Stimulated activated naive B cell treated with anti-CD40 and anti-IgM and Interleukin-4, amounts not matched to agents 10 μg/mL and 1 μg/mL and 100 μg/mL, for 72 hours (primary cell): ENCODE data around the gene SNORC.
"Not testable (repeated sequence)": the region's sequence is repeated elsewhere in the genome, so short reads cannot be mapped to it uniquely, and the experiment has no call there.

Experiments used
- ATAC-seq, 2 donors: fragments of 150-1000 bp; cut with Tn5 transposase; replicated peaks; 2 replicates each; pipeline ENCODE4 v1.10.0; 2021; ENCODE audit warnings: moderate library complexity in 1 of 2
- DNase-seq: peaks from one replicate; pipeline ENCODE4 v3.0.0; 2021
- H3K27ac Mint-ChIP-seq: one replicate; pipeline ENCODE4 v1.8.0; 2022; ENCODE audit warnings: mild to moderate bottlenecking, mixed read lengths
- H3K27me3 Mint-ChIP-seq, 2 donors: one replicate each; pipeline ENCODE4 v1.8.0; 2022; ENCODE audit warnings: mixed read lengths in 2 of 2
- H3K36me3 Mint-ChIP-seq, 2 donors: one replicate each; pipeline ENCODE4 v1.8.0; 2022; ENCODE audit warnings: mixed read lengths in 2 of 2, mild to moderate bottlenecking in 1 of 2
- H3K4me1 Mint-ChIP-seq, 2 donors: one replicate each; pipeline ENCODE4 v1.8.0; 2022; ENCODE audit warnings: mixed read lengths in 2 of 2, mild to moderate bottlenecking in 1 of 2
- H3K4me3 Mint-ChIP-seq, 2 donors: one replicate each; pipeline ENCODE4 v1.8.0; 2022; ENCODE audit warnings: mild to moderate bottlenecking in 2 of 2, mixed read lengths in 2 of 2, moderate library complexity in 1 of 2
- H3K9me3 Mint-ChIP-seq, 2 donors: one replicate each; pipeline ENCODE4 v1.8.0; 2022; ENCODE audit warnings: mixed read lengths in 2 of 2, mild to moderate bottlenecking in 1 of 2

Gene SNORC

DNA sequence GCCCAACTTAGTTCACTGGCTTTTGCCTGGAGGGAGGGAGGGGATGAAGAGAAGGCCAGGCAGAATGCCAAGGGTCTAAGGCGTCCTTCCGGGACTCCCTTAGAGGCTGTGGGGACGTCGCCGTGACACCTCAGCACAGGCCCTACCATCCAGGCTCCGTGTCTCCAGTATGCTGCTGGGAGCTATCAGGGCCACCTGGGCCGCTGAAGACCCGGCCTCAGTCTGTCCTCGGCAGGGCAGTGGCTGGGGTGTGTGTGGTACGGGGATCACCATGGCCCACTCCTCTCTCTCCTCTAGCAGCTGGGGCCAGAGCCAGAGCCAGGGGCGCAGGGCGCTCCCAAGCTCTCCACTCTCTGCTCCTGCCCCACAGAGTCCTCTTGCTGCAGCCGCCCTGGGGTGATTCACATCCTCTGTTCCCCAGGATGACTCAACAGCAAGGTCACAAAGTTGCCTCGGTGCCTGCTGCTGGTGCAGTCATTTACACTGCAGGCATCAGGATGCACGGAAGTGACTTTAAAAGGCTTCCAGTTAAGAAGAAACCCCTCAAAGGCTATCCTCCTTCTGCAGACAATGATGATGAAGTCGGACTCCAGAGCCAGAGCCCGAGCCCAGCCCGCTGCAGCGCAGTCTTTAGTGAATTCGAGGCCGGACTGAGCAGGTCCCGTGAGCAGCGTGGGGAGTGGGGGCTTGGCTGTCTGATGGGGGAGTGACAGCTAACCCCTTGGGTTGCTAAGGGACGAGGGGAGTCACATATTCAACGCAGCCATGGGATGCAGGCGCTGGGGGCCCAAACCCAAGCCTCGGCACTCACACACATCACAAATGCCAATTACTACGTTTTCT lies 31.9 kb downstream of the SNORC start:
- no peak overlapping the region for H3K27ac Mint-ChIP-seq
- DNase-seq: no peak
- peaks cover 0 to 4% of the 10 kb centered on the region in 2 donors for H3K4me1 Mint-ChIP-seq
- no peaks in the 10 kb centered on the region for H3K36me3 Mint-ChIP-seq
- no peaks in the 10 kb centered on the region for H3K9me3 Mint-ChIP-seq
- no peak overlapping the region for H3K4me3 Mint-ChIP-seq
- ATAC-seq: no peak
- peaks cover 0 to 4% of the 10 kb centered on the region in 2 donors for H3K27me3 Mint-ChIP-seq

- Mint-ChIP-seq H3K9me3 (no peaks in the 10 kb centered on the region), H3K4me3 (no peak overlapping the region), H3K4me1 (no peaks in the 10 kb centered on the region), H3K36me3 (no peaks in the 10 kb centered on the region), H3K27ac (no peak overlapping the region), H3K27me3 (peaks cover 0 to 4% of the 10 kb centered on the region in 2 donors)
- DNase-seq (no peak), ATAC-seq (no peak)
Measured at GRCh38 chr2:232903989-232904388, 33.9 kb downstream of the SNORC start.

DNA sequence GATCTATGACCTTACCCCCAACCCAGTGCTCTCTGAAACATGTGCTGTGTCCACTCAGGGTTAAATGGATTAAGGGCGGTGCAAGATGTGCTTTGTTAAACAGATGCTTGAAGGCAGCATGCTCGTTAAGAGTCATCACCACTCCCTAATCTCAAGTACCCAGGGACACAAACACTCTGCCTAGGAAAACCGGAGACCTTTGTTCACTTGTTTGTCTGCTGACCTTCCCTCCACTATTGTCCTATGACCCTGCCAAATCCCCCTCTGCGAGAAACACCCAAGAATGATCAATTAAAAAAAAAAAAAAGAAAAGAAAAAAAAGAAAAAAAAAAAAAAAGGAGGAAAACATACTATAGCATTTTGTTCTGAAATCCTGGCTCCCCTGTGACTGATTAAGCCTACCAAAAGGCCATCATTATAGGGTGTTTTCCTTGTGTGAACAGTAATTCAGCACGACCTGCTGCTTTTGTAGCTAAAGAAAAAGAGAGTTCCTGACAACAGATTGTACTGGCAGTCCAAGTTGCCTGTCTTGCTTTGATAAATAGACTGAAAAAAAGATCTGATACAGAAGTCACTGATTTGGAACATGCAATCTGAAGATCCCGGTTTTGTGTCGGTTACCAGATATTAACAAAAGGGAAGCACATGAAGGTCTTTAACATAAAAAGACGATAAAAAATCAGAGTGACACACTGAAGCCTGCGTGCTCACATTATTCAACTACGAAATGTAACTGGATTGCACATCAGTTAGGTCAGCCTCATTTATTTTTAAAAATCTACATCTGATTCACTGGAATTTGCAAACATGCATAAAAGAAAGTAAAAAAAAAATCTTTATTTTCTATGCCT lies 37.0 kb downstream of the SNORC start:
- H3K27me3 Mint-ChIP-seq: peaks cover 5 to 17% of the 10 kb centered on the region in 2 donors
- H3K9me3 Mint-ChIP-seq: peaks cover 9 to 11% of the 10 kb centered on the region in 2 donors
- not testable (repeated sequence) for H3K4me1 Mint-ChIP-seq, H3K4me3 Mint-ChIP-seq, H3K36me3 Mint-ChIP-seq, DNase-seq, ATAC-seq, H3K27ac Mint-ChIP-seq

DNA sequence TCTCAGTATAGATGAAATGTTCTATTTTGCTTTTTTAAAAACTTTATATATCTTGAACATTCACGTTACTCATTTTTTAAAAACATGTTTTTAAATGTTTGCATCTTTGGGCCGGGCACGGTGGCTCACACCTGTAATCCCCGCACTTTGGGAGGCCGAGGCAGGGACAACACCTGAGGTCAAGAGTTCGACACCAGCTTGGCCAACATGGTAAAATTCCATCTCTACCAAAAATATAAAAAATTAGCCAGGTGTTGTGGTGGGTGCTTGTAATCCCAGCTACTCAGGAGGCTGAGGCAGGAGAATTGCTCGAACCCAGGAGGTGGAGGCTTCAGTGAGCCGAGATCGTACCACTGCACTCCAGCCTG lies 37.6 kb downstream of the SNORC start:
- peaks cover 5 to 15% of the 10 kb centered on the region in 2 donors for H3K27me3 Mint-ChIP-seq
- not testable (repeated sequence) for H3K36me3 Mint-ChIP-seq, H3K27ac Mint-ChIP-seq, H3K4me1 Mint-ChIP-seq, ATAC-seq, DNase-seq, H3K4me3 Mint-ChIP-seq
- H3K9me3 Mint-ChIP-seq: peaks cover 9 to 11% of the 10 kb centered on the region in 2 donors

DNA sequence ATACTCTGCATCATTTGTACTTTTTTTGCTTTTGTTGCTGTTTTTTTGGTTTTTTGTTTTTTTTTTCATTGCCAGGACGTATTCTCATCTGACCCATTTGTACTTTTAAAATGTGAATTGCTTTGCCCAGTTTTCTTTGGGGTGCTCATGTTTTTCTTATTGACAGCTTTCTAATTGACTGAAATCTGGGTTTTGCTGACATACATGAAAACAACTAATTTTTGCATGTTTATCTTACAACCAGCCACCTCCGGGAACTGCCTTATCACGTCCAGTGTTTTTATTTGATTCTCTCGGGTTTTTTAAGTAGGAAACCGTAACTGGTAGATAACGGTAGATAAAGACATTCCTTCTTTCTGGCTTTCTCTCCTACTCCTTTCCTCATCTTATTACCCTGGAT lies 38.6 kb downstream of the SNORC start:
- Mint-ChIP-seq H3K27me3 (peaks cover 10 to 23% of the 10 kb centered on the region in 2 donors), H3K36me3 (peaks cover 3 to 6% of the 10 kb centered on the region in 2 donors)
- no peak for DNase-seq

GRCh38 chr2:232910376-232910775 lies 40.3 kb downstream of the SNORC start:
- Mint-ChIP-seq H3K36me3 (peaks cover 3 to 6% of the 10 kb centered on the region in 2 donors), H3K4me1 (no peaks in the 10 kb centered on the region), H3K27me3 (peaks cover 15 to 28% of the 10 kb centered on the region in 2 donors), H3K9me3 (peaks cover 9 to 13% of the 10 kb centered on the region in 2 donors), H3K27ac (no peak overlapping the region), H3K4me3 (no peak overlapping the region)
- ATAC-seq (no peak), DNase-seq (no peak)

More for the DNA sequence above, 38.6 kb downstream of the SNORC start:
- H3K4me3 Mint-ChIP-seq: no peak overlapping the region
- no peak overlapping the region for H3K27ac Mint-ChIP-seq
- H3K4me1 Mint-ChIP-seq: no peaks in the 10 kb centered on the region
- ATAC-seq: no peak
- peaks cover 9 to 13% of the 10 kb centered on the region in 2 donors for H3K9me3 Mint-ChIP-seq

GRCh38 chr2:232911712-232912277 lies 41.7 kb downstream of the SNORC start:
- no peak for DNase-seq
- no peak for ATAC-seq
- peaks cover 9 to 13% of the 10 kb centered on the region in 2 donors for H3K9me3 Mint-ChIP-seq
- H3K27me3 Mint-ChIP-seq: peaks cover 18 to 32% of the 10 kb centered on the region in 2 donors
- no peaks in the 10 kb centered on the region for H3K4me1 Mint-ChIP-seq
- no peak overlapping the region for H3K4me3 Mint-ChIP-seq
- no peak overlapping the region for H3K27ac Mint-ChIP-seq
- peaks cover 3 to 6% of the 10 kb centered on the region in 2 donors for H3K36me3 Mint-ChIP-seq

DNA sequence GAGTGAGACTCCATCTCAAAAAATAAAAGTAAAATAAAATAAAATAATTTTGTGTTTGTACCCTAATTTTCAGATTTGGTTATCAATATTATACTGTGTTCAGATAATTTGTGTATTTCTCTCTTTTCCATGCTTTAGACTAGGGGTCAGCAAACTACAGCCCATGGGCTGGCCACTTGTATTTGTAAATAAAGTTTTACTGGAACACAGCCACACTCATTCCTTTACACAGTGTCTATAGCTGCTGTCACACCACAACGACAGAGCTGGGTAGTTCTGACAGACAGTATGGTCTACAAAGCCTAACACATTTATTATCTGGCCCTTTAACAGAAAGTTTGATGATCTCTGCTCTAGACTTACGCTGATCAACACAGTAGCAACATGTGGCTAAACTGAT lies 43.8 kb downstream of the SNORC start:
- Mint-ChIP-seq H3K27ac (no peak overlapping the region), H3K4me1 (no peaks in the 10 kb centered on the region), H3K9me3 (peaks cover 9 to 13% of the 10 kb centered on the region in 2 donors), H3K27me3 (peaks cover 22 to 44% of the 10 kb centered on the region in 2 donors), H3K4me3 (no peak overlapping the region), H3K36me3 (peaks cover 3 to 6% of the 10 kb centered on the region in 2 donors)
- DNase-seq (no peak), ATAC-seq (no peak)

- H3K4me3 Mint-ChIP-seq: no peak overlapping the region
- no peak overlapping the region for H3K27ac Mint-ChIP-seq
- peaks cover 43 to 64% of the 10 kb centered on the region in 2 donors for H3K27me3 Mint-ChIP-seq
- H3K36me3 Mint-ChIP-seq: no peaks in the 10 kb centered on the region
- no peaks in the 10 kb centered on the region for H3K4me1 Mint-ChIP-seq
- H3K9me3 Mint-ChIP-seq: no peaks in the 10 kb centered on the region
- DNase-seq (no peak), ATAC-seq (no peak)
Measured at GRCh38 chr2:232919141-232919540, 49.1 kb downstream of the SNORC start.

DNA sequence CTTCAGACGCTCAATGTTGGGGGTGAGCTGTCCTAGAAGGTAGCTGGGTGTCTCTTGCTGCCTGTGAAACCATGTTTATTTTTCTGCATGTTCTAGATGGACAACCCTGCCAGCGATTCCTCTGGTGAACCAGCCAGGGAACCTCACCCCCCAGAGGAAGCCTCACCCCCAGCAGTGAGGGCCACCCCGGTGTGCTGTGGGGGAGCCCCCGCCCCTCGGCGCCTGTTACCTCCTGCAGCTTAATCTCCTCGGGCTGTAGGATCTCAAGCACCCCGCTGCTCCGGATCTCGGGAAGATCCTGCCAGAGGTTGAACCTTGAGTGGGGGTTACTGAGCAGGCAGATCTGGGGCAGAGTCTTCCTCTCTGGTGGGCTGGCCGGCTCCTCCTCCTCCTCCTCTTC lies 50.0 kb downstream of the SNORC start:
- Mint-ChIP-seq H3K4me1 (no peaks in the 10 kb centered on the region), H3K36me3 (no peaks in the 10 kb centered on the region), H3K27ac (no peak overlapping the region), H3K9me3 (no peaks in the 10 kb centered on the region), H3K4me3 (no peak overlapping the region), H3K27me3 (peaks cover 43 to 69% of the 10 kb centered on the region in 2 donors)
- ATAC-seq (no peak), DNase-seq (no peak)

DNA sequence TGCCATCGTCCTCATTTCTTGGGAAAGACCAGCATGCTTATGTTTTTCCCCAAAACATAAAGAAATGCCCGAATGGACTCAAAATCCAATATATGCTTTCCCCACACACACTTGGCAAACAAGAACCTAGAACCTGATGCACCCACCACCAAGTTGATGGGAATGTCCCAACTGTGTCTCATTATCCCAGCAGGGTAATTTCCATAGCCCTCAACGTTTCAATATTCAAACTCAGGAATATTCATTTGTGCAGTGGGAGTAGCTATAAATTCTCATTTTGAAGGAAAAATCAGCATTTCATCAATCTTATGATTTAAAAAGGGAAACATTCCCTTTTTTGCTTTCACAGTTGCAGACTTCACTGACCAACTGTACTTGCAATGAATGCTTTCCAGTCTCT lies 50.7 kb downstream of the SNORC start:
- H3K27me3 Mint-ChIP-seq: peaks cover 46 to 72% of the 10 kb centered on the region in 2 donors
- no peak for ATAC-seq

GRCh38 chr2:232924433-232924832 lies 54.4 kb downstream of the SNORC start:
- Mint-ChIP-seq H3K4me1 (peaks cover 8 to 21% of the 10 kb centered on the region in 2 donors), H3K9me3 (peaks cover 0 to under 1% of the 10 kb centered on the region in 2 donors), H3K36me3 (peaks cover 0 to 3% of the 10 kb centered on the region in 2 donors), H3K4me3 (no peak overlapping the region), H3K27ac (no peak overlapping the region), H3K27me3 (peaks cover 49 to 81% of the 10 kb centered on the region in 2 donors)
- no peak for DNase-seq
- no peak for ATAC-seq

More for the DNA sequence above, 50.7 kb downstream of the SNORC start:
- Mint-ChIP-seq H3K9me3 (no peaks in the 10 kb centered on the region), H3K4me1 (no peaks in the 10 kb centered on the region), H3K36me3 (no peaks in the 10 kb centered on the region), H3K4me3 (no peak overlapping the region), H3K27ac (no peak overlapping the region)
- DNase-seq: no peak

DNA sequence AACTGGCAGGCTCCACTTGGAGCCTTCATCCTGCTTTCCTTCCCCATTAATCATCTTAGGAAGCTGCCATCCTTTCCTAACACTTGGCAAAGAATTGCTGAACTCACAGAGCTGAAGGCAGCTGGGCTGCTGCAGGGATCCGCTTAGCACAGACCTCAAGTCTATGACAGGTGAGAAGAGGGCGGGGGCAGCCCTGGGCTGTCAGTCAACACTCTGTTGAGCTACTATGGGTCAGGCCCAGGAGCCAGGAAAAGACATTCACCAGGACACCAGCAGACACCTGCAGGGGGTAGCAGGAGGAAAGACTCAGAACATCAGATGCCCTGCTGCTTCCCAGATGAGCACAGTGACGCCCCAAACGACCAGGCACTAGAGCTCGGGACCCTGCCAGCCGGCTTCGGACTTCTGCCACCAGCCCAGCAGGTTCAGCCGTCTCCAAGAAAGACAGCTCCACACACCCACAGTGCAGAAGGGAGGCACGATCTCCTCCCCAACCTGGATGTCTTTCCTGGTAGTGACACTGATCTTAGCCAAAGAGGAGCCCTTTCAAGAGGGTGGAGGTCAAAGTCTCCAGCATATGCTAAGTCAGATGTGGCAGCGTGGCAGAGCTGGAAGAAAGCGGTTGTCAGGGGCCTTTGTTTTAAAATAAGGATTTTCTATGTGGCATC lies 55.2 kb downstream of the SNORC start:
- ATAC-seq (no peak), DNase-seq (no peak)
- Mint-ChIP-seq H3K27me3 (peaks cover 50 to 81% of the 10 kb centered on the region in 2 donors), H3K36me3 (peaks cover 0 to 3% of the 10 kb centered on the region in 2 donors), H3K4me1 (peaks cover 8 to 27% of the 10 kb centered on the region in 2 donors), H3K9me3 (peaks cover 0 to 7% of the 10 kb centered on the region in 2 donors), H3K4me3 (no peak overlapping the region), H3K27ac (no peak overlapping the region)

DNA sequence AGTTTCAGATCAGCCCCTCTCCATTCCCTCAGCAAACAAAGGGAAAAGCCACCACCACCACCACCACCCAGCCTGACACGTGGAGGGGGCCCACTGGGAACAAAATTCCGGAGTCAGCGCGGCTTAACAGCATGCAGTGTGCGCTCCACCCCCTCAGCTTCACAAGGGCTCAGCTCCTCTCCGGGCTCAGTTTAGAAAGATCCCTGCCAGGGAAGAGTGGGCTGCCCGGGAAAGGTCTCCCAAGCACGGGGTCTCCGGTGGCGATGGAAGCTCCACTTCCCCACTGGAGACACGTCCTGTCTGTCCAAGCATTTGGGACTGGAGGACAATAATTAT lies 55.7 kb downstream of the SNORC start:
- peaks cover 0 to 3% of the 10 kb centered on the region in 2 donors for H3K36me3 Mint-ChIP-seq
- H3K27me3 Mint-ChIP-seq: peaks cover 49 to 81% of the 10 kb centered on the region in 2 donors
- peaks cover 8 to 27% of the 10 kb centered on the region in 2 donors for H3K4me1 Mint-ChIP-seq
- DNase-seq (no peak), ATAC-seq (no peak)
- no peak overlapping the region for H3K27ac Mint-ChIP-seq
- H3K9me3 Mint-ChIP-seq: peaks cover 0 to 7% of the 10 kb centered on the region in 2 donors
- H3K4me3 Mint-ChIP-seq: no peak overlapping the region
